Measurements from ENCODE around the gene CD93. TPM values are rescaled to one million over a fixed set of nuclear protein-coding genes. Genes with fewer than 3 reads are reported as not detected.

CD93 gene
- total and polyA plus RNA-seq, 5 experiments from 2014 or later = 0.03 to 0.20 (median 0.11) TPM; not detected in 1

DNA sequence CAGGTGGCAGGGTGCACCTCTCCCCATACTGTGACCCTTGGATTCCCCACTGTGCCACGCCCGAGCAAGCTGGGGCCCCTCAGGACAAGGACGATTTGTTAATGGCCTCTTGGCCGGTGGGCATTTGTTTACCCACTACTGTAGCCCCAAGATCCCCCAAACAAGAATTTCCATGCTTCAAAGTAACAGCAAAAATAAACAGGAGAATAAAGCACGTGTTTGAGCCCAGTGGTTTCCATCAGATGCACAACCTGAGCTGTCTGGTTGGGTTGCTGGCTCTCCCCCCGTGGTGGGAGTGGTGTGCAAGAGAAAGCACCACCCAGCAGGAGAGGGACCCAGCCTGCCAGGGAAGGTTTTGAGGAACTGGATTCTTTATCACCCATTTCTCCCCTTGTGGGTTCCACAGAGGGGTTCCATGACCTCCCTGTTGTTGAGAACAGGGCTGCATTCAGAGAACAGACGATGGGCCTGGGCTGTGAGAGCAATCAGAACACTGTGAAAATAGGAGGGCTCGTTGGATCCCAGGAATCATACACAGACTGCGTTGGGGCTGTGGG is 4.8 kb downstream of the CD93 start:
- ATAC-seq (no peak), DNase-seq (no peak)
- Mint-ChIP-seq H3K27ac (no peak overlapping the region), H3K4me1 (peaks cover 0 to 29% (median under 1%) of the 10 kb centered on the region in 4 donors), H3K9me3 (no peaks in the 10 kb centered on the region), H3K4me3 (no peak overlapping the region), H3K27me3 (peaks cover 0 to 4% (median 0%) of the 10 kb centered on the region in 5 donors), H3K36me3 (no peaks in the 10 kb centered on the region)
- POLR2A ChIA-PET = no interaction called here

DNA sequence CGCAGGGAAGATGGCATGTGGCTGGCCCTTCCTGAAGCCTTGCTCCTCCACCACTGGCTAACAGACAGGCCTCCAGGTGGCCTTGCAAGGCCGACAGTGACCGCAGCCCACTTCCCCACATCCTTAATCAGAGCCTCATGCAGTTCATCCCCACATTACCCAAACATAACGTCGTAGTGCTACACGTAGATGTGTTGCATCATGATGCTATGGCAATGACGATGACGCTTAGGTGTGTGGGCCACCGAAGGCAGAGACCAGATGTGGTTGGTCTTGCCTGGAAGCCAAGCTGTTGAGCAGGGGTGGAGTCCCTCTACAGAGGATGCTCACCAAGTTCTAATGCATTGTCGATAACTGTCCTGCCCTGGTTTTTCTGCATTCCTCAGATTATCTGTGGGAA is 5.6 kb downstream of the CD93 start:
- no peak overlapping the region for H3K27ac Mint-ChIP-seq
- H3K9me3 Mint-ChIP-seq = no peaks in the 10 kb centered on the region
- H3K36me3 Mint-ChIP-seq = no peaks in the 10 kb centered on the region
- ATAC-seq = no peak
- peaks cover 0 to 26% (median 0%) of the 10 kb centered on the region in 4 donors for H3K4me1 Mint-ChIP-seq
- H3K27me3 Mint-ChIP-seq = peaks cover 0 to 4% (median 0%) of the 10 kb centered on the region in 5 donors
- POLR2A ChIA-PET = no interaction called here
- H3K4me3 Mint-ChIP-seq = no peak overlapping the region
- no peak for DNase-seq

GRCh38 chr20:23079926-23080325 is 6.2 kb downstream of the CD93 start:
- H3K27ac Mint-ChIP-seq = no peak overlapping the region
- no peak for DNase-seq
- no peak overlapping the region for H3K4me3 Mint-ChIP-seq
- POLR2A ChIA-PET = no interaction called here
- peaks cover 0 to 8% (median 0%) of the 10 kb centered on the region in 5 donors for H3K27me3 Mint-ChIP-seq
- peaks cover 0 to 26% (median 0%) of the 10 kb centered on the region in 4 donors for H3K4me1 Mint-ChIP-seq
- H3K36me3 Mint-ChIP-seq = no peaks in the 10 kb centered on the region
- no peak for ATAC-seq
- no peaks in the 10 kb centered on the region for H3K9me3 Mint-ChIP-seq

- Mint-ChIP-seq H3K4me3 (no peak overlapping the region), H3K27me3 (peaks cover 0 to 4% (median 0%) of the 10 kb centered on the region in 5 donors), H3K4me1 (peaks cover 0 to 26% (median 0%) of the 10 kb centered on the region in 4 donors), H3K9me3 (no peaks in the 10 kb centered on the region), H3K36me3 (no peaks in the 10 kb centered on the region), H3K27ac (no peak overlapping the region)
- DNase-seq = no peak
- POLR2A ChIA-PET = no interaction called here
- no peak for ATAC-seq
Measured at GRCh38 chr20:23079016-23079351, 7.1 kb downstream of the CD93 start.

- no peaks in the 10 kb centered on the region for H3K36me3 Mint-ChIP-seq
- no peak overlapping the region for H3K27ac Mint-ChIP-seq
- H3K4me1 Mint-ChIP-seq = peaks cover 0 to 22% (median 0%) of the 10 kb centered on the region in 4 donors
- POLR2A ChIA-PET = no interaction called here
- ATAC-seq (no peak), DNase-seq (no peak)
- H3K9me3 Mint-ChIP-seq = no peaks in the 10 kb centered on the region
- peaks cover 0 to 4% (median 0%) of the 10 kb centered on the region in 5 donors for H3K27me3 Mint-ChIP-seq
- no peak overlapping the region for H3K4me3 Mint-ChIP-seq
Measured at GRCh38 chr20:23078351-23079015, 7.6 kb downstream of the CD93 start.

- POLR2A ChIA-PET = no interaction called here
- DNase-seq = no peak
- H3K4me1 Mint-ChIP-seq = peaks cover 0 to 12% (median 0%) of the 10 kb centered on the region in 4 donors
Measured at GRCh38 chr20:23077277-23077676, 8.8 kb downstream of the CD93 start.

DNA sequence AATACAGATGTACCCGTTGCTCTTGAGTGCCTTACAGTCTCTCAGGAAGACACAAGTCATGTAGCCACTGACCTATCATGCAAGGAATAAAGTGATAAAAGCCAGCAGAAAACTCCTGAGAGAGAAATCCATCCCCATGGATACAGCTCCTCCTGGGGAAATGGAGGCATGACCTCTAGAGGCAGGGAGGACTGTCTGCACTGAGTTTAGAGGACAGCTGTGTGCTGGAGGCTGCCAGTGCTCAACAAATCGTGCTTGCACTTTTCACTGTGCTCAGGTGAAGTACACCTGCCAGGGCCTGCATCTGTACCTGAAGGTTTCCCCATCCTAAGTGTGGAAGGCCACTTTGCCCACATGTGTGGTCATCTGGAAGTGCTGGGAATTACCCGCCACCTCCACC is 12.1 kb downstream of the CD93 start:
- Mint-ChIP-seq H3K27me3 (peaks cover 0 to 7% (median 2%) of the 10 kb centered on the region in 5 donors), H3K4me3 (no peak overlapping the region), H3K36me3 (no peaks in the 10 kb centered on the region), H3K27ac (no peak overlapping the region), H3K4me1 (no peaks in the 10 kb centered on the region), H3K9me3 (no peaks in the 10 kb centered on the region)
- DNase-seq (no peak), ATAC-seq (no peak)
- POLR2A ChIA-PET = no interaction called here

More at GRCh38 chr20:23077277-23077676, 8.8 kb downstream of the CD93 start:
- H3K4me3 Mint-ChIP-seq = no peak overlapping the region
- H3K9me3 Mint-ChIP-seq = no peaks in the 10 kb centered on the region
- H3K36me3 Mint-ChIP-seq = no peaks in the 10 kb centered on the region
- peaks cover 0 to 4% (median 0%) of the 10 kb centered on the region in 5 donors for H3K27me3 Mint-ChIP-seq
- H3K27ac Mint-ChIP-seq = no peak overlapping the region
- ATAC-seq = no peak

GRCh38 chr20:23072892-23073586 is 13.1 kb downstream of the CD93 start:
- H3K36me3 Mint-ChIP-seq = no peaks in the 10 kb centered on the region

GRCh38 chr20:23071996-23072395 is 14.1 kb downstream of the CD93 start:
- Mint-ChIP-seq H3K27ac (no peak overlapping the region), H3K36me3 (no peaks in the 10 kb centered on the region), H3K4me3 (no peak overlapping the region), H3K27me3 (peaks cover 0 to 7% (median 2%) of the 10 kb centered on the region in 5 donors), H3K9me3 (no peaks in the 10 kb centered on the region), H3K4me1 (no peaks in the 10 kb centered on the region)
- POLR2A ChIA-PET = no interaction called here
- ATAC-seq (no peak), DNase-seq (no peak)

More at GRCh38 chr20:23072892-23073586, 13.1 kb downstream of the CD93 start:
- Mint-ChIP-seq H3K4me1 (no peaks in the 10 kb centered on the region), H3K27ac (peak overlapping the region in 1 of 10 donors; percentile 44), H3K27me3 (peaks cover 0 to 7% (median 2%) of the 10 kb centered on the region in 5 donors), H3K4me3 (no peak overlapping the region), H3K9me3 (no peaks in the 10 kb centered on the region)
- no peak for DNase-seq
- POLR2A ChIA-PET = no interaction called here
- ATAC-seq = no peak

DNA sequence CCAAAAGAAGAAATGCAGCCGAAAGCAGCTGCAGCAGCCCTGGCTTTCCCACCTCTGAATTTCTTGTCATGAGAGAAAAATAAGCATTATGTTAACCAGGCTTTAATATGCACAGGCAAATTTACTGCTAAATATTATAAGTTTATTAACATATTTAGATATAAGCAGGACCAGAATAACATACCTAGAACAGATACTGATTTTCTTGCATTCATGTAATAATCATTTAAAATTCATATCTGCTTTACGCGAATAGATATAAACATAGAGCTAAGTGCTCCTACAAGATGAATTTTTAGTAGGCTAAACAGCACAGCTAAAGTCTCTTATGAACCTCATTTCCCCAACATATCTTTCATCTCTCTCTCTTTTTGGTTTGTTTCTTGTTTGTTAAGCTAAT is 14.7 kb downstream of the CD93 start:
- POLR2A ChIA-PET = no interaction called here
- DNase-seq = no peak
- no peaks in the 10 kb centered on the region for H3K4me1 Mint-ChIP-seq
- no peak overlapping the region for H3K27ac Mint-ChIP-seq
- H3K9me3 Mint-ChIP-seq = no peaks in the 10 kb centered on the region
- H3K4me3 Mint-ChIP-seq = no peak overlapping the region
- peaks cover 0 to 11% (median 2%) of the 10 kb centered on the region in 5 donors for H3K27me3 Mint-ChIP-seq
- H3K36me3 Mint-ChIP-seq = no peaks in the 10 kb centered on the region
- ATAC-seq = no peak

DNA sequence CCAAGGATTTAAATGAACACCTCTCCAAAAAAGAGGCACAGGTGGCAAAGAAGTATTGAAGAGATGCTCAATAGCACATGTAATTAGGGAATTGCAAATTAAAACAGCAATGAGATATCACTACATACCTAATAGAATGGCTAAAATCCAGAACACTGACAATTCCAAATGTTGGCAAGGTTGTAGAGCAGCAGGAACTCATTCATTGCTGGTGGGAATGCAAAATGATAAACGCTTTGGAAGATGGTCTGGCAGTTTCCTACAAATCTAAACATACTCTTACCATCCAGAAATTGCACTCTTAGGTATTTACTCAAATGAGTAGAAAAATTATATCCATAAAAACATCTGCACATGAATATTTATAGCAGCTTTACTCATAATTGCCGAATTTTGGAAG is 17.0 kb downstream of the CD93 start:
- H3K4me3 Mint-ChIP-seq = no peak overlapping the region
- no peaks in the 10 kb centered on the region for H3K9me3 Mint-ChIP-seq
- DNase-seq (no peak), ATAC-seq (no peak)
- H3K27me3 Mint-ChIP-seq = peaks cover 0 to 10% (median 2%) of the 10 kb centered on the region in 5 donors
- H3K4me1 Mint-ChIP-seq = no peaks in the 10 kb centered on the region
- no peak overlapping the region for H3K27ac Mint-ChIP-seq
- H3K36me3 Mint-ChIP-seq = no peaks in the 10 kb centered on the region
- POLR2A ChIA-PET = no interaction called here

- Mint-ChIP-seq H3K4me3 (no peak overlapping the region), H3K27ac (no peak overlapping the region), H3K36me3 (no peaks in the 10 kb centered on the region), H3K9me3 (no peaks in the 10 kb centered on the region), H3K27me3 (peaks cover 0 to 14% (median 2%) of the 10 kb centered on the region in 5 donors), H3K4me1 (no peaks in the 10 kb centered on the region)
- POLR2A ChIA-PET = no interaction called here
- DNase-seq = no peak
- no peak for ATAC-seq
Measured at GRCh38 chr20:23068283-23068682, 17.8 kb downstream of the CD93 start.

GRCh38 chr20:23066772-23067171 is 19.4 kb downstream of the CD93 start:
- ATAC-seq (no peak), DNase-seq (no peak)
- H3K4me3 Mint-ChIP-seq = no peak overlapping the region
- H3K4me1 Mint-ChIP-seq = no peaks in the 10 kb centered on the region
- no peaks in the 10 kb centered on the region for H3K9me3 Mint-ChIP-seq
- no peaks in the 10 kb centered on the region for H3K36me3 Mint-ChIP-seq
- POLR2A ChIA-PET = no interaction called here
- H3K27me3 Mint-ChIP-seq = peaks cover 0 to 14% (median 2%) of the 10 kb centered on the region in 5 donors
- no peak overlapping the region for H3K27ac Mint-ChIP-seq
